NCI-H526 treated with DMSO at 0.1 percent for 48 hours (cell line): ENCODE measurements around the gene LUC7L3.

Source experiments
- DNase-seq: peaks from one replicate; lab custom pipeline; 2025; lab: John Stamatoyannopoulos, UW

Gene LUC7L3

GRCh38 chr17:50754521-50754920 lies 35.1 kb downstream of the LUC7L3 start:
- no peak for DNase-seq

- DNase-seq = no peak
These were observed 39.1 kb downstream of the LUC7L3 start for GRCh38 chr17:50758524-50758923.

- no peak for DNase-seq
These were observed 39.7 kb downstream of the LUC7L3 start for GRCh38 chr17:50758989-50759544.

- no peak for DNase-seq
These were observed 42.8 kb downstream of the LUC7L3 start for GRCh38 chr17:50762177-50762576.

GRCh38 chr17:50763716-50764475 lies 44.5 kb downstream of the LUC7L3 start:
- no peak for DNase-seq

- no peak for DNase-seq
These were observed 45.3 kb downstream of the LUC7L3 start for GRCh38 chr17:50764734-50765149.

GRCh38 chr17:50765454-50766221 lies 46.2 kb downstream of the LUC7L3 start:
- DNase-seq = no peak

GRCh38 chr17:50766222-50767023 lies 47.0 kb downstream of the LUC7L3 start:
- no peak for DNase-seq

GRCh38 chr17:50767030-50767429 lies 47.6 kb downstream of the LUC7L3 start:
- no peak for DNase-seq

GRCh38 chr17:50767446-50767845 lies 48.0 kb downstream of the LUC7L3 start, which contains the start of gene ANKRD40CL:
Gene ANKRD40CL (minus strand): TSS chr17:50767518. CDS start chr17:50766913, 605 bp downstream.
- no peak for DNase-seq

GRCh38 chr17:50768346-50768761 lies 49.0 kb downstream of the LUC7L3 start:
- DNase-seq = peak; percentile 55

- no peak for DNase-seq
These were observed 50.5 kb downstream of the LUC7L3 start for GRCh38 chr17:50769884-50770283.

- no peak for DNase-seq
These were observed 50.9 kb downstream of the LUC7L3 start for GRCh38 chr17:50770346-50770745.

- DNase-seq = no peak
These were observed 52.8 kb downstream of the LUC7L3 start for GRCh38 chr17:50771991-50772785.

GRCh38 chr17:50774225-50774803 lies 54.9 kb downstream of the LUC7L3 start:
- no peak for DNase-seq

- DNase-seq = no peak
These were observed 56.5 kb downstream of the LUC7L3 start for GRCh38 chr17:50775926-50776325.

- DNase-seq = no peak
These were observed 59.1 kb downstream of the LUC7L3 start for GRCh38 chr17:50778471-50778870.

- no peak for DNase-seq
These were observed 59.6 kb downstream of the LUC7L3 start for GRCh38 chr17:50778988-50779387.

GRCh38 chr17:50779747-50780353 lies 60.4 kb downstream of the LUC7L3 start:
- no peak for DNase-seq

- DNase-seq = no peak
These were observed 61.8 kb downstream of the LUC7L3 start for GRCh38 chr17:50781167-50781566.
